Esophagus muscularis mucosa (tissue), 4 donors: ENCODE measurements around the gene ATP1A2.

Experiments
- EP300 ChIP-seq: sonication (generic); formaldehyde crosslinking; IDR thresholded peaks from one replicate; pipeline ENCODE4 v1.6.1; 2017; ENCODE audit warnings: antibody characterized with exemption
- POLR2A ChIP-seq: fragments of 450-650 bp; IDR thresholded peaks from one replicate; pipeline ENCODE4 v1.6.1; 2017; ENCODE audit warnings: antibody characterized with exemption, moderate library complexity, mild to moderate bottlenecking, low read depth
- TF ChIP-seq, protein P1 (sequence below), 3 experiments: fragments of 200-600 bp in 2 of 3; fragments of 450-650 bp in 1 of 3; sonication (generic) in 2 of 3; IDR thresholded peaks; one replicate each; pipeline ENCODE4 v1.5.1; 2017 to 2019; ENCODE audit warnings: antibody characterized with exemption in 3 of 3, mild to moderate bottlenecking in 2 of 3, moderate library complexity in 1 of 3

DNA sequence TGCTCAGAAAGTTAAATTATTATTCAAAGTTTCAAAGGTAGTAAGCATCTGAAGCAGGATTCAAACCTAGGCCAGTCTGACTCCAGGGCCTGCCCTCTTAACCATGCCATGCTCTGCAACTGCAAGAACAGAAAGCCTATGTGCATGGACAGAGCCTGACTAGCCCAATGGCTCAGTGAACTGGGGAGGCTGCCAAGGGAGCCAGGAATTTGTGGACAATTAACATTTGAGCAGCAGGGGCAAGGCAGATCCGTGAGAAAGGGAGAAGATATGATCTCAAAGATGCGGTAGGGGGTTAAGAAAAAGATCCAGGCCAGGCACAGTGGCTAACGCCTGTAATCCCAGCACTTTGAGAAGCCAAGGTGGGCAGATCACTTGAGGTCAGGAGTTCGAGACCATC, 29.4 kb downstream of the ATP1A2 start:
- no peak for TF ChIP-seq POLR2A
- TF ChIP-seq EP300 = no peak
- TF ChIP-seq, protein P1, sequence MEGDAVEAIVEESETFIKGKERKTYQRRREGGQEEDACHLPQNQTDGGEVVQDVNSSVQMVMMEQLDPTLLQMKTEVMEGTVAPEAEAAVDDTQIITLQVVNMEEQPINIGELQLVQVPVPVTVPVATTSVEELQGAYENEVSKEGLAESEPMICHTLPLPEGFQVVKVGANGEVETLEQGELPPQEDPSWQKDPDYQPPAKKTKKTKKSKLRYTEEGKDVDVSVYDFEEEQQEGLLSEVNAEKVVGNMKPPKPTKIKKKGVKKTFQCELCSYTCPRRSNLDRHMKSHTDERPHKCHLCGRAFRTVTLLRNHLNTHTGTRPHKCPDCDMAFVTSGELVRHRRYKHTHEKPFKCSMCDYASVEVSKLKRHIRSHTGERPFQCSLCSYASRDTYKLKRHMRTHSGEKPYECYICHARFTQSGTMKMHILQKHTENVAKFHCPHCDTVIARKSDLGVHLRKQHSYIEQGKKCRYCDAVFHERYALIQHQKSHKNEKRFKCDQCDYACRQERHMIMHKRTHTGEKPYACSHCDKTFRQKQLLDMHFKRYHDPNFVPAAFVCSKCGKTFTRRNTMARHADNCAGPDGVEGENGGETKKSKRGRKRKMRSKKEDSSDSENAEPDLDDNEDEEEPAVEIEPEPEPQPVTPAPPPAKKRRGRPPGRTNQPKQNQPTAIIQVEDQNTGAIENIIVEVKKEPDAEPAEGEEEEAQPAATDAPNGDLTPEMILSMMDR (IDR thresholded peaks at IDR 0.05) = no peak
